Activated T-helper 2 cell treated with anti-CD3 and anti-CD28 coated beads, Interferon-gamma antibody, Interleukin-2, Interleukin-4, amounts not matched to agents 10 μg/mL and 5 μg/mL and 100 μg/mL, durations not matched to agents 14 hours and 24 hours and 36 hours (primary cell): ENCODE measurements around the gene NGFR. TPM values are rescaled to one million over a fixed set of nuclear protein-coding genes. Genes with fewer than 3 reads are reported as not detected.

Experiments used
- DNase-seq: peaks from one replicate; pipeline ENCODE4 v3.0.0; 2021; ENCODE audit warnings: low spot score
- H3K27ac Mint-ChIP-seq: one replicate; pipeline ENCODE4 v1.8.0; 2021; ENCODE audit warnings: mixed read lengths
- H3K27me3 Mint-ChIP-seq: one replicate; pipeline ENCODE4 v1.8.0; 2021; ENCODE audit warnings: low read depth, mixed read lengths
- H3K36me3 Mint-ChIP-seq: one replicate; pipeline ENCODE4 v1.8.0; 2021; ENCODE audit warnings: low read depth, mixed read lengths
- H3K4me1 Mint-ChIP-seq: one replicate; pipeline ENCODE4 v1.8.0; 2021; ENCODE audit warnings: low read depth, mixed read lengths
- H3K4me3 Mint-ChIP-seq: one replicate; pipeline ENCODE4 v1.8.0; 2021; ENCODE audit warnings: low read depth, mild to moderate bottlenecking, moderate library complexity, mixed read lengths
- H3K9me3 Mint-ChIP-seq: one replicate; pipeline ENCODE4 v1.8.0; 2021; ENCODE audit warnings: mixed read lengths
- intact Hi-C: fragments of 100-400 bp; cut with micrococcal nuclease; formaldehyde crosslinking; loops from one replicate; pipeline ENCODE4 v1.15.1; 2023
- total RNA-seq: library from RNA; stranded (reverse); gene quantifications from 2 replicates; pipeline ENCODE4 v1.2.3, GENCODE V29; 2022

NGFR gene
- total RNA-seq, 1 donor from 2014 or later = 0.14 TPM

DNA sequence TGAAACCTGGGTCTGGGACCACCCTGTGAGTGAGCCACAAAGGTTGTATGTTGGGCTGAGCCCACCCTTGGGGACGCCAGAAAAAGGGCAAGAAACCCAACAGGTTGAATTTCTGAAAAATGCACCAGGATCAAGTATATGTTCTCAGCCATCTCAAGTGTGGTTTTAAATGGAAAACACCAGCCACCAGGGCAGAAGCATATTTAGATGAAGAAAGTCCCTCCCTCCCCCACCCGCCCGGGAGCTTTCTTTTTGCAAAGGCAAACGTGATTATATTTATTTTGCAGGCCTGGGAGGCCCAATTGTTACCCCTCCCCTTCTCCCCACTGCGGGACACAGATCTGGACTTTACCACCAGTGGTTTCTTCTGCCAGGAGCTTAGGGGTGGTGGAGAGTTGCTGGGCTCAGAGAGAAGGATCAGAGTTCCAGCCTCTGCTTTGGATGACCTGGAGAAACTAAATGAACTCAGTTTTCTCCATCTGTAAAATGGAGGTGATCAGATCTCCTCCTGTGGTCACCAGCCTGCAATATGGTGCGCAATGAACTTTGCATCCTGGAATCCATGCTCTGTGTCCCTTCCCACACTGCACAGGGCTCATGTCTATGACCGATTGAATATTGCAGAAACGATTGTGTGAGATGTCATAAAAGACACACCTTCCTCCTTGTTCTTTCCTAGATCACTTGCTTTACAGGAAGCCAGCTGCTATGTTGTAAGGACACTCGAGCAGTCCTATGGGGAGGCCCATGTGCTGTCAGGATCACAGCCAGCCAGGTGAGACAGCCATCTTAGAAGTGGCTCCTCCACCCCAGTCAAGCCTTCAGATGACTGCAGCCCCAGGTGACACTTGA is 21.0 kb upstream of the NGFR start:
- Mint-ChIP-seq H3K27me3 (peaks cover 53% of the 10 kb centered on the region), H3K4me1 (no peaks in the 10 kb centered on the region), H3K36me3 (no peaks in the 10 kb centered on the region), H3K27ac (no peak overlapping the region), H3K9me3 (peaks cover 13% of the 10 kb centered on the region), H3K4me3 (no peak overlapping the region)
- intact Hi-C loops = no loop called here
- DNase-seq = no peak

- Mint-ChIP-seq H3K27me3 (peaks cover 29% of the 10 kb centered on the region), H3K4me3 (no peak overlapping the region), H3K4me1 (no peaks in the 10 kb centered on the region), H3K36me3 (no peaks in the 10 kb centered on the region), H3K9me3 (peaks cover 13% of the 10 kb centered on the region), H3K27ac (no peak overlapping the region)
- DNase-seq = no peak
- intact Hi-C loops = no loop called here
Measured at GRCh38 chr17:49477709-49478108, 17.4 kb upstream of the NGFR start.

GRCh38 chr17:49480836-49481615 is 14.1 kb upstream of the NGFR start:
- intact Hi-C loops = no loop called here
- Mint-ChIP-seq H3K9me3 (peaks cover 2% of the 10 kb centered on the region), H3K27me3 (peaks cover 46% of the 10 kb centered on the region), H3K27ac (no peak overlapping the region), H3K4me1 (no peaks in the 10 kb centered on the region), H3K4me3 (no peak overlapping the region), H3K36me3 (no peaks in the 10 kb centered on the region)
- no peak for DNase-seq

GRCh38 chr17:49482144-49482817 is 12.8 kb upstream of the NGFR start:
- Mint-ChIP-seq H3K9me3 (no peaks in the 10 kb centered on the region), H3K27ac (no peak overlapping the region), H3K27me3 (peaks cover 46% of the 10 kb centered on the region)

DNA sequence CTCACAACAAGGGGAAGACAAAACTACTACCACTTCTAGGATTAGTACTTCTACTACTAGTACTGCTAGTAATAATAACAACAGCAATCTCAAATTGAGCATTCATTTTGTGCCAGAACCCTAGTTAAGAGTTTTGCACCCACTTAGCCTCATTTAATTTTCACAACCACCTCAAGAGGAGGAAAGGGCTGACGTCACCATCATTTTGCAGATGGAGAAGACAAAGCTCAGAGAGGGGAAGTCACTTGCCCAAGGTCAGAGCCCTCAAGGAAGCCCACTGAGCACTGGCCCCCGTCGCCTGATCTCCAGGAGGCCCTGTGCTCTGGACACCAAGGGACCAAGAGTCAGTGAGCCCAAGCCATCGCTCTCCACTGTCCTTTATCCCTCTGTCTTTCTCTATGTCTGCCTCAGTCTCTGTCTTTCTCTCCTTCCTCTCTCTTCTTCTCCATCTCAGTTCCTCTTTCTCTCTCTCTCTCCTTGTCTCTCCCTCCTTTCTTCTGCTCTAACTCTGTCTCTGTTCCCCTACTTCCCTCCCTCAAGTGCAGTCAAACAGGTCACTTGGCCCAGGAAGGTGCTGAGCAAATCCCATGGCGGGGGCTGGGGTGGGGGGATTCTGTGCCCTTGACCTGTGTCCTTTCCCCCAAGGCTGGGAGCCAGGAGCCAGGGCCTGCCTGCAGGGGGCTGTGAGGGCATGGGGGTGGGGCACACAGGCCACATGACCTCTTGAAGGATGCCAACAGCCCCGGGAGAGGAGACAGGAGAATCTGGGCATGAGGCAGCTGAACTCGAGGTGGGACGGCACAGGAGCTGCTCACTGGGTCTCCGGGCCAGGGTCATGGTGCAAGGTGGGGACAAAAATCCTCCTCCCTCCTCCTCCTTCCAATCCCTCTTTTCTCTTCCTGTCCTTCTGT is 11.2 kb upstream of the NGFR start:
- H3K9me3 Mint-ChIP-seq = no peaks in the 10 kb centered on the region
- no peak overlapping the region for H3K27ac Mint-ChIP-seq
- no peak for DNase-seq
- peaks cover 40% of the 10 kb centered on the region for H3K27me3 Mint-ChIP-seq
- H3K4me1 Mint-ChIP-seq = no peaks in the 10 kb centered on the region
- no peaks in the 10 kb centered on the region for H3K36me3 Mint-ChIP-seq
- no peak overlapping the region for H3K4me3 Mint-ChIP-seq
- intact Hi-C loops = no loop called here

More at GRCh38 chr17:49482144-49482817, 12.8 kb upstream of the NGFR start:
- intact Hi-C loops = no loop called here
- Mint-ChIP-seq H3K4me1 (no peaks in the 10 kb centered on the region), H3K4me3 (no peak overlapping the region), H3K36me3 (no peaks in the 10 kb centered on the region)
- DNase-seq = no peak

DNA sequence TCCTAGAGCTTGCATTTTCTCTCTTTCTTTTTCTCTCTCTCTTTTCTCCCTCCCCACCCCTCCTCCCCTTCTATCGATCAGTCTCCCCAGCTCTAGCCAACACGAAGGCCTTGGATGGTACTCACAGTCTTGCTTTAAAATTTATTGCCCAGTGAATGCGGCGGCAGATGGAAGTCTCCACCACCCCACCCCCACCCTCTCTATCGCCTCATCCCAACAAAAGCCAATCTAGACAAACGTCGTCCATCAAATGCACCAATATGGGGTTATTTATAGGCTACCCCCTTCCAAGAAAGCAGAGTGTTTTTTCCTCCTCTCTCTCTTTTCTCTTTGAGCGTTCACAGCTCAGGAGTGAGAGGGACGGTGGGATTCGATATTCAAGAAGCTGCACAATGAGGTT is 10.5 kb upstream of the NGFR start:
- Mint-ChIP-seq H3K36me3 (no peaks in the 10 kb centered on the region), H3K4me1 (no peaks in the 10 kb centered on the region), H3K9me3 (no peaks in the 10 kb centered on the region), H3K27me3 (peaks cover 43% of the 10 kb centered on the region), H3K27ac (no peak overlapping the region), H3K4me3 (no peak overlapping the region)
- intact Hi-C loops = no loop called here
- DNase-seq = no peak

DNA sequence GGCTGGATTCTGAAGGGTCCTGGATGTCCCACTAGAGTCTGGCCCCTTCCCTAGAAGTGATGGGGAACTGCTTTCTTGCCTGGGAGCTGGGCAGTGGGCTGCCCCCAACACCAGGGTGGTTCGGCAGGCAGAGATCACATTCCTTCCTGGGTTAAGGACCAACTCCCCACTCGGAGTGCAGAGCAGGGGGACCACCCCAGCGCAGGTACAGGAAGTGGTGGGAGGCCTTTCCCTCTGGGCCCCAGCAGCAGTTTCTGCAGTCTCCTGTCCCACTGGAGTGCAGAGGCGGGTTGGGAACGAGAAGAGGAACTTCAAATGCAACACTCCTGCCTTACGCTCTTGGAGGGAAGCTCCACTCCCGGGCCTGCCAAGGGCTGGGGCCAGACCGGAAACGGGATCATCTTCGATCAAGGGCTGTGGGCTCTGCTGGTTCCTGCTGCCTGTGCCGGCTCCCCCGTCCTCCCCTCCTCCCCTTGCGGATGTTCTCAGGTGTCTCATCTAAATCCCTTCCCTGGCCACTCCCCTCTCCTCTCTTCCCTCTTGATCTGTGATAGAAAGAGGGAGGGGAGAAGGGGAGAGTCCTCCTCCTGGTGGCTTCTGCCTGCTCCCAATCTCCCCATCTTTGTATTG is 9.0 kb upstream of the NGFR start:
- no peak overlapping the region for H3K27ac Mint-ChIP-seq

DNA sequence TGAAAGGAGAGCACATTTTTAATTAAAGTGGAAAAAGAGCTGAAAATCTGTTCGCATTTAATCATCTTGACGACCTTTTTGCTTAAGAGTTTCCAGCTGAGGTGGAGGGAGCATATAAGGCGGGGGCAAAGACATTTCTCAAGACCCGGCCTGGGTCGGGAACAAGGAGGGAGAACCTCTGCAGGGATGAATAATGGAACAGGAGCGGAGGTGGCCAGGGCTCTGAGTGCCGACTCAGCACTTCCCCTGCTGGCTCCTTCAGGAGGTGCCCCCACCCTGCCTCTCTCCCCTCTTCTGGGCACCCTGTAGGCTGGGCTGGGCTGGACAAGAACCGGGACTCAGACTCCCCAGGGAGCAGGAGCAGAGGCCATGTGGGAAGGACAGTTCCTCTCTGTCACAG is 7.9 kb upstream of the NGFR start:
- intact Hi-C loops = no loop called here
- Mint-ChIP-seq H3K4me3 (no peak overlapping the region), H3K27ac (no peak overlapping the region), H3K4me1 (no peaks in the 10 kb centered on the region), H3K27me3 (peaks cover 52% of the 10 kb centered on the region), H3K9me3 (no peaks in the 10 kb centered on the region), H3K36me3 (no peaks in the 10 kb centered on the region)
- DNase-seq = no peak

More for the DNA sequence above, 9.0 kb upstream of the NGFR start:
- no peaks in the 10 kb centered on the region for H3K9me3 Mint-ChIP-seq
- H3K27me3 Mint-ChIP-seq = peaks cover 49% of the 10 kb centered on the region
- intact Hi-C loops = no loop called here
- no peaks in the 10 kb centered on the region for H3K4me1 Mint-ChIP-seq
- DNase-seq = no peak
- no peak overlapping the region for H3K4me3 Mint-ChIP-seq
- H3K36me3 Mint-ChIP-seq = no peaks in the 10 kb centered on the region

- Mint-ChIP-seq H3K9me3 (no peaks in the 10 kb centered on the region), H3K27ac (no peak overlapping the region), H3K27me3 (peaks cover 57% of the 10 kb centered on the region), H3K4me3 (no peak overlapping the region), H3K4me1 (no peaks in the 10 kb centered on the region), H3K36me3 (no peaks in the 10 kb centered on the region)
- no peak for DNase-seq
- intact Hi-C loops = no loop called here
Measured at GRCh38 chr17:49488612-49489011, 6.5 kb upstream of the NGFR start.

- H3K36me3 Mint-ChIP-seq = no peaks in the 10 kb centered on the region
- intact Hi-C loops = no loop called here
- H3K4me3 Mint-ChIP-seq = no peak overlapping the region
- no peaks in the 10 kb centered on the region for H3K4me1 Mint-ChIP-seq
- DNase-seq = no peak
- no peaks in the 10 kb centered on the region for H3K9me3 Mint-ChIP-seq
- peaks cover 59% of the 10 kb centered on the region for H3K27me3 Mint-ChIP-seq
- H3K27ac Mint-ChIP-seq = no peak overlapping the region
Measured at GRCh38 chr17:49489348-49489747, 5.7 kb upstream of the NGFR start.

DNA sequence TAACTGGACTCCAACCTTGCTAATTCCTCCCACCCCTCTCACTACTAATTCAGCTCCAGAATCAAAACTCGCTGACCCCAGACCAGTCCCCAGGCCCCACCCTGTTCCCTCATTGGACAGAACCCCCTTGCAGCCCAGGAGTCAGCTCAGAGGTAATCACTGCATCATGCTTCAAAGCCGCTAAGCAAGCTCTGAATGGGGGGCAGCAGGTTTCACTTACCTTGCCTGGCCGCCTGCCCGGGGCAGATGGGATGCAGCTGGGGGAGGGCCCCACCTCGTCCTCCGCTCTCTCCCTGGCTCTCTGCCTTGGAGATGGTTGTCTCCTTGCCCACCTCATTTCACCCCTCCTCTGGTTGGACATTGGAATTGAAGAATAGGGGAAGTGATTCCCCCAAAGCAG is 4.8 kb upstream of the NGFR start:
- intact Hi-C loops = loop anchor here (10.0 kb wide), 2 partner anchors 505 to 865 kb away; partner anchors contain the start of genes DLX3 and HOXB9
- Mint-ChIP-seq H3K4me1 (no peaks in the 10 kb centered on the region), H3K27ac (no peak overlapping the region), H3K9me3 (no peaks in the 10 kb centered on the region), H3K4me3 (no peak overlapping the region), H3K27me3 (peaks cover 56% of the 10 kb centered on the region), H3K36me3 (no peaks in the 10 kb centered on the region)
- DNase-seq = no peak
